HG02870 (cell line): ENCODE measurements around the gene PTTG1.
"Not testable (repeated sequence)": the region's sequence is repeated elsewhere in the genome, so short reads cannot be mapped to it uniquely, and the experiment has no call there.

ENCODE experiments used
- ATAC-seq: cut with Tn5 transposase; IDR thresholded peaks from one replicate; pipeline ENCODE4 v1.9.1; 2021; ENCODE audit warnings: mild to moderate bottlenecking, moderate library complexity; ENCODE audit not compliant: unreplicated experiment

Gene PTTG1

GRCh38 chr5:160420331-160420610, 1.4 kb upstream of the PTTG1 start:
- no peak for ATAC-seq

- no peak for ATAC-seq
Observed at GRCh38 chr5:160423099-160423498, 1.4 kb downstream of the PTTG1 start.

- no peak for ATAC-seq
Observed at GRCh38 chr5:160427607-160428006, 6.0 kb downstream of the PTTG1 start.

- no peak for ATAC-seq
Observed at GRCh38 chr5:160432196-160432595, 10.5 kb downstream of the PTTG1 start.

GRCh38 chr5:160432787-160433186, 11.1 kb downstream of the PTTG1 start:
- no peak for ATAC-seq

GRCh38 chr5:160434022-160434531, 12.4 kb downstream of the PTTG1 start:
- ATAC-seq, result peak; percentile 77

- no peak for ATAC-seq
Observed at GRCh38 chr5:160435532-160435931, 13.9 kb downstream of the PTTG1 start.

GRCh38 chr5:160436017-160436416, 14.4 kb downstream of the PTTG1 start:
- no peak for ATAC-seq

- not testable (repeated sequence) for ATAC-seq
Observed at GRCh38 chr5:160436661-160437060, 15.0 kb downstream of the PTTG1 start.

- ATAC-seq, result no peak
Observed at GRCh38 chr5:160437271-160437670, 15.6 kb downstream of the PTTG1 start.

GRCh38 chr5:160438316-160439204, 16.9 kb downstream of the PTTG1 start:
- ATAC-seq, result peak; percentile 25

- peak; percentile 50 for ATAC-seq
Observed at GRCh38 chr5:160439205-160439600, 17.5 kb downstream of the PTTG1 start.

- peak; percentile 27 for ATAC-seq
Observed at GRCh38 chr5:160441311-160441781, 19.7 kb downstream of the PTTG1 start.

- peak; percentile 17 for ATAC-seq
Observed at GRCh38 chr5:160442824-160443431, 21.3 kb downstream of the PTTG1 start.

GRCh38 chr5:160444407-160444806, 22.8 kb downstream of the PTTG1 start:
- ATAC-seq, result no peak

GRCh38 chr5:160445132-160445531, 23.5 kb downstream of the PTTG1 start:
- no peak for ATAC-seq

GRCh38 chr5:160445751-160446150, 24.1 kb downstream of the PTTG1 start:
- ATAC-seq, result no peak

- ATAC-seq, result no peak
Observed at GRCh38 chr5:160448886-160449285, 27.2 kb downstream of the PTTG1 start.

- ATAC-seq, result no peak
Observed at GRCh38 chr5:160449458-160449857, 27.8 kb downstream of the PTTG1 start.

- ATAC-seq, result peak; percentile 71
Observed at GRCh38 chr5:160450164-160450932, 28.7 kb downstream of the PTTG1 start.

GRCh38 chr5:160451281-160451680, 29.6 kb downstream of the PTTG1 start:
- no peak for ATAC-seq
